ENCODE data around the gene ARFGAP3.

DNA sequence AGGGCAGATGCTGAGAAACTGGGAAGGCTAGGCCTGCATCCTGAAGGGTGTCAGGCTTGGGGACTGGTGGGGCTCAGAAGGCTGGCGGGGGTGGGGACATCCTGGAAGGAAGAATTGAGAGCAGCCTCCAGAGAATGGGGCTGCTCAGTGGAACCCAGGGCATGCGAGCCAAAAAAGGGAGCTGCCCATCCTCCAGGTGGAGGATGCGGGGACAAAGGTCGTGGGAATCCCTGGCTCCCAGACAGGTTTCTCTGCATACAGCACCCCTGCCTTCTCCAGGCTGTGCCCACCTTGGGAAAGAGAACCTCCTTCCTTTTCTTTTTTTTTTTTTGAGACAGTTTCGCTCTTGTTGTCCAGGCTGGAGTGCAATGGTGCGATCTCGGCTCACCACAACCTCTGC lies 40.9 kb upstream of the ARFGAP3 start:
- TF ChIP-seq POLR2A (IDR thresholded peaks at IDR 0.05; ENCODE audit: low read length) (no peak), CTCF (IDR thresholded peaks at IDR 0.05) (no peak), NFE2L2 (conservative IDR thresholded peaks at IDR 0.05; ENCODE audit: low read length) (no peak), POLR2AphosphoS2 (conservative IDR thresholded peaks at IDR 0.05; ENCODE audit: low read length) (no peak), JUN (IDR thresholded peaks at IDR 0.05) (no peak), CHD4 (IDR thresholded peaks at IDR 0.05; ENCODE audit: borderline replicate concordance) (no peak), RAD21 (conservative IDR thresholded peaks at IDR 0.05 in 1 of 2, IDR thresholded peaks at IDR 0.05 in 1 of 2) (no peak)
- TF ChIP-seq, protein P1, sequence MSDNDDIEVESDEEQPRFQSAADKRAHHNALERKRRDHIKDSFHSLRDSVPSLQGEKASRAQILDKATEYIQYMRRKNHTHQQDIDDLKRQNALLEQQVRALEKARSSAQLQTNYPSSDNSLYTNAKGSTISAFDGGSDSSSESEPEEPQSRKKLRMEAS (IDR thresholded peaks at IDR 0.05), result no peak
